ENCODE data around the gene LHX8.

- TF ChIP-seq CTCF (IDR thresholded peaks at IDR 0.05 in 4 of 5, conservative IDR thresholded peaks at IDR 0.05 in 1 of 5), result no peak
- no peak for TF ChIP-seq POLR2A (IDR thresholded peaks at IDR 0.05)
Measured at GRCh38 chr1:75132242-75132811, 1.9 kb upstream of the LHX8 start.

All from gastrocnemius medialis (tissue), 4 donors.